ENCODE measurements around the gene TEX264. TPM values are rescaled to one million over a fixed set of nuclear protein-coding genes. Genes with fewer than 3 reads are reported as not detected.

TEX264 gene
- total RNA-seq, 5 donors from 2014 or later (not counting 1 experiment from before 2014, with no cell fraction given) = 35.9 to 51.0 (median 47.0) TPM

DNA sequence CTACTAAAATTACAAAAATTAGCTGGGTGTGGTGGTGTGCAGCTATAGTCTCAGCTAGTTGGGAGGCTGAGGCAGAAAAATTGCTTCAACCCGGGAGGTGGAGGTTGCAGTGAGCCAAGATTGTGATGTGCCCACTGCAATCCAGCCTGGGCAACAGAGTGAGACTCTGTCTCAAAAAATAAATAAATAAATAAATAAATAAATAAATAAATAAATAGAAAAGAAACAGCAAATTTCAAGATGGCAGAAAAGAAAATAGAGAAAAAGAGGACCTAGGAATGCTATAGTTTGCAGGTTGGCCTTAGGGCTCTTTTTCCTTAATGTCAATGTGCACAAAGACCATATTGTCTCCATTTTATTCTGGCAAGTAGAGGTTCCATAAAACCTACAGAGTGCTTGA, 79.8 kb downstream of the TEX264 start:
- H3K27ac Mint-ChIP-seq = no peak overlapping the region
- ATAC-seq (replicated peaks in 1 of 4) (no peak), DNase-seq (no peak)
- H3K4me1 Mint-ChIP-seq = peaks cover 7 to 9% (median 9%) of the 10 kb centered on the region in 3 donors
- H3K9me3 Mint-ChIP-seq = peaks cover 0 to 8% (median 2%) of the 10 kb centered on the region in 3 donors
- H3K36me3 Mint-ChIP-seq = no peaks in the 10 kb centered on the region
- no peaks in the 10 kb centered on the region for H3K4me1 ChIP-seq (ENCODE audit: control insufficient read depth in 1 of 2, extremely low read depth in 1 of 2, insufficient read depth in 2 of 2, low read length in 2 of 2)
- no CpG with 5 or more reads among the region's 1 CpG for WGBS (ENCODE audit: insufficient coverage)
- no peaks in the 10 kb centered on the region for H3K36me3 ChIP-seq (ENCODE audit: control insufficient read depth in 2 of 2, extremely low read depth in 1 of 2, insufficient read depth in 1 of 2, low read length in 1 of 2)
- no peak overlapping the region for H3K4me3 Mint-ChIP-seq
- peaks cover 0 to 2% of the 10 kb centered on the region in 2 donors for H3K27me3 Mint-ChIP-seq
- H3K27ac ChIP-seq (ENCODE audit: low read length) = no peak overlapping the region
- POLR2A ChIA-PET = no interaction called here
- H3K9me3 ChIP-seq = no peaks in the 10 kb centered on the region
- H3K27me3 ChIP-seq (replicated peaks in 1 of 2; ENCODE audit: control insufficient read depth in 2 of 2, extremely low read depth in 1 of 2, insufficient read depth in 2 of 2, low read length in 1 of 2) = no peaks in the 10 kb centered on the region
- H3K4me3 ChIP-seq (ENCODE audit: control insufficient read depth in 1 of 2, extremely low read depth in 1 of 2, low read length in 1 of 2) = no peak overlapping the region
- CTCF ChIA-PET = no interaction called here

DNA sequence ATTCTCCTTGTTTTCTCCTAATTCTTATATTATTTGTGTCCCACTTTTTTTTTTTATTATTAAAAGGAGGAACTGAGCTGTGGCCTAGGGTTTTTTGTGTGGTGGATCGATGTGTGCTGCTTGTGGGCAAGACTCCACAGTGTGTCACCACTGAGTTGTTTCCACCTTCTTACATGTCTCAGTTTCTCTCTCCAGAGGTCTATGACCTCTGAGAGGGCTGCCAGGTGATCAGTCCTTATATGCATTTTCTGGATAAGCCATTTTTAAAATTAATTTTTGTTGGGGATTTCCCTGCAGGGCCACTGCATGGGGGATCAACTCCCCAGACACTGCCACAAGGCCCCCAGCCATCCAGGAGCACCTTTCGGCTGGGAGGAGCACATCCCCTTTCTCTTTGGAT, 80.2 kb downstream of the TEX264 start:
- Histone ChIP-seq H3K27ac (ENCODE audit: low read length) (no peak overlapping the region), H3K4me1 (ENCODE audit: control insufficient read depth in 1 of 2, extremely low read depth in 1 of 2, insufficient read depth in 2 of 2, low read length in 2 of 2) (no peaks in the 10 kb centered on the region), H3K9me3 (no peaks in the 10 kb centered on the region), H3K4me3 (ENCODE audit: control insufficient read depth in 1 of 2, extremely low read depth in 1 of 2, low read length in 1 of 2) (no peak overlapping the region), H3K27me3 (replicated peaks in 1 of 2; ENCODE audit: control insufficient read depth in 2 of 2, extremely low read depth in 1 of 2, insufficient read depth in 2 of 2, low read length in 1 of 2) (no peaks in the 10 kb centered on the region), H3K36me3 (ENCODE audit: control insufficient read depth in 2 of 2, extremely low read depth in 1 of 2, insufficient read depth in 1 of 2, low read length in 1 of 2) (no peaks in the 10 kb centered on the region)
- Mint-ChIP-seq H3K27ac (no peak overlapping the region), H3K36me3 (no peaks in the 10 kb centered on the region), H3K4me3 (no peak overlapping the region), H3K9me3 (peaks cover 0 to 12% (median 6%) of the 10 kb centered on the region in 3 donors), H3K4me1 (peaks cover 7 to 9% (median 9%) of the 10 kb centered on the region in 3 donors), H3K27me3 (peaks cover 1 to 4% of the 10 kb centered on the region in 2 donors)
- ChIA-PET CTCF (no interaction called here), POLR2A (no interaction called here)
- ATAC-seq (replicated peaks in 1 of 4) = no peak
- DNase-seq = no peak
- no CpG with 5 or more reads among the region's 2 CpGs for WGBS (ENCODE audit: insufficient coverage)

Other genes with a start within 250 kb of the TEX264 start
- gene DCAF1, start 171.2 kb upstream of the TEX264 start, total RNA-seq = 10 to 100 TPM; 25.4 to 36.7 (median 34.6) TPM
- 10 to 100 TPM; 35.9 to 42.8 (median 39.7) TPM for gene RAD54L2, start 132.5 kb upstream of the TEX264 start, total RNA-seq
- gene GRM2, start 35.8 kb downstream of the TEX264 start, total RNA-seq = 1 to 10 TPM; 1.5 to 6.9 (median 2.2) TPM
- gene IQCF6, start 108.0 kb downstream of the TEX264 start, total RNA-seq = not detected
- gene IQCF2, start 190.4 kb downstream of the TEX264 start, total RNA-seq = not detected
- not detected for gene IQCF5, start 204.3 kb downstream of the TEX264 start, total RNA-seq
- gene IQCF1, start 232.1 kb downstream of the TEX264 start, total RNA-seq = not detected

Data from T-cell (primary cell).